Globus pallidus (tissue), 1 donor: ENCODE data around the gene CHN1.

Experiments
- DNase-seq: peaks from one replicate; pipeline ENCODE4 v3.0.0-alpha.2; 2015; ENCODE audit warnings: low spot score

CHN1 gene

DNA sequence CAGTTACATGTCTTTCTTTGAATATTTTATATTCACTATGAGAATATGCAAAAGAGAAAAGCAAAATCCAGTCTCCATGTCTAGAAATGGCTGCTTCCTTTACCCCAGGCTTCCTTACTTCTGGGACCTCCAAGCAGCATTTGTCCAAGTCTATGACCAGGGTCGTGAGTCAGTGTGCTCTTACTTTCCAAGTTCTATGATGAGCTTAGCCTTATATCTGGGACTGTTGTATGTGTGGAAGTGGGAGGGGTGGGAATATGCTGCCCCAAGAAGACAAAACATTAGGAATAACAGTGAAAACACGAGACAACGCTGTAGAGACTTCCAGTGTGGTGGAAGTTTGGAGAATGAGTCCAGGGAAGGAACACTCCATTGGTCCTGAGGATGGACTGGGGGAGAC is 219.7 kb downstream of the CHN1 start:
- DNase-seq: no peak

DNA sequence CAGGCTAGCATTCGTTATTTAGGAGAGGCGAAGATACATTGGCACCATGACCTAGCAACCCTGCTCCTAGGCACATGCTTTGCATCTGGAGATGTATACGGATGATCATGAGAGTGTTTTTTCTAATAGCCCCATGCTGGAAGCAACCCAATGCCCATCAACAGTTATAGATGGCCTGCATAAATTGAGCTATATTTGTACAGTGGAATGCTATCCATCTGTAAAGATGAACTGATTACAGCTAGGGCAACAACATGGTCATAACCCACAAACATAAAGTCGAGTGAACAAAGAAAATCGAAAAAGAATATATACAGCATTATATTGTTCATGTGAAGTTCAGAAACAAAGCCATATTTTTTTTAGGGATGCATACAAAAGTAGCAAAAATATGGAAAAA is 220.3 kb downstream of the CHN1 start:
- DNase-seq: no peak

- DNase-seq: no peak
Measured at GRCh38 chr2:174784316-174784715, 220.9 kb downstream of the CHN1 start.

GRCh38 chr2:174781996-174782395 is 223.2 kb downstream of the CHN1 start:
- no peak for DNase-seq

- DNase-seq: no peak
Measured at GRCh38 chr2:174781298-174781697, 223.9 kb downstream of the CHN1 start.

GRCh38 chr2:174780856-174781255 is 224.3 kb downstream of the CHN1 start:
- no peak for DNase-seq

DNA sequence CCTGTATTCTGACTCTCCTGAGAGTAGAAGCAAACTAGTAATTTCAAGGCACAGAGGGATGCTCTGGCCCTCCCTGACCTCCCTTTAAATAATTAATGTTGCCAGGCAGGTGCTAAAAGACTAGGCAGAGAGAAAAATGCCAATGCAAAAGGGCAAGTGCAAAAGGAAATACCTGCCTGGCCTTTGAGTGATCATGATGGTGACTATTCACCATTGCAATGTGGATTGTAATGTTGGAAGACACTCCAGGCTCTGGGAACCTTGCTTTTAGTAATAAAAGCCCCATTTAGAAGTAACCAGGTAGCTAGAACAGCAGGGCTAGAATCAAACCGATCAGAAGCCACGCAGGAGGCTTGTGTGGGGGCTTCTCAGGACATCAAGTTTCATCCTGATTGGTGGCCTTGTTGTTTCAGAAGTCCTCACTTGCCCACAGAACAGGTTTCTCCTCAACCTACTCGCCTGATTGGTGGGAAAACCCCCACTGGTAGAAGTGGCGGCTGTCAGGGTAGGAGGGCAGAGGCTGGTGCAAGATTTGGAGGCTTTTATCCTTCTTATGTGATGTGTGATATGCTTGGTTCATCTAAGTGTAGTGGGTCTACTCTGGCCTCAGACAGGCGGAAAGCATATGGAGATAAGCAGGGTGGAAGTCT is 224.9 kb downstream of the CHN1 start:
- DNase-seq: no peak

DNA sequence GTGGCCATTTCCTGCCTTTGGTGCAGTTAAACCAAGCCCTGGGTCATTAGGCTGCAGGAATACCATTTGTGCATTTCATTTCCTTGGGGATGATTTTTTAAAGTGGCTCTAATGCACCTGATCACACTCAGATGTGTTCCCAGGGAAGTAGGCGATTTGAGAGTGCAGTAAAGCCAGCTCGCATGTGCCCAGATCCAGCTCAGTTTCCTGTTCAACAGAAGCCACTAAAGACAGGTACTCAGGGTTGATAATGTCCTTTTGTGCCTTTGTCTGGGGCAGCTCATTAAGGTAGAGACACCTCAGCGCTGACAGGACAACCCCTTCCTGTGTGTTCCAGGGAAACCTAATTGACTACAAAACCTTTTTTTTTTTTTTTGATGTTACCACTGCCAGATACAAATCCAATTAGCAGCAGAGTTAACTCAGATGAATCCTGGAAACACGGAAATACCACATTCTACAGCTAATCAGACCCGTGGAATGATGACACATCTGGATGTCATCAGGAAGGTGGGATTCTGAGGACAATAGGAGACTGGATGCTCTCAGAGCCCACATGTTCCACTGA is 225.7 kb downstream of the CHN1 start:
- no peak for DNase-seq

DNA sequence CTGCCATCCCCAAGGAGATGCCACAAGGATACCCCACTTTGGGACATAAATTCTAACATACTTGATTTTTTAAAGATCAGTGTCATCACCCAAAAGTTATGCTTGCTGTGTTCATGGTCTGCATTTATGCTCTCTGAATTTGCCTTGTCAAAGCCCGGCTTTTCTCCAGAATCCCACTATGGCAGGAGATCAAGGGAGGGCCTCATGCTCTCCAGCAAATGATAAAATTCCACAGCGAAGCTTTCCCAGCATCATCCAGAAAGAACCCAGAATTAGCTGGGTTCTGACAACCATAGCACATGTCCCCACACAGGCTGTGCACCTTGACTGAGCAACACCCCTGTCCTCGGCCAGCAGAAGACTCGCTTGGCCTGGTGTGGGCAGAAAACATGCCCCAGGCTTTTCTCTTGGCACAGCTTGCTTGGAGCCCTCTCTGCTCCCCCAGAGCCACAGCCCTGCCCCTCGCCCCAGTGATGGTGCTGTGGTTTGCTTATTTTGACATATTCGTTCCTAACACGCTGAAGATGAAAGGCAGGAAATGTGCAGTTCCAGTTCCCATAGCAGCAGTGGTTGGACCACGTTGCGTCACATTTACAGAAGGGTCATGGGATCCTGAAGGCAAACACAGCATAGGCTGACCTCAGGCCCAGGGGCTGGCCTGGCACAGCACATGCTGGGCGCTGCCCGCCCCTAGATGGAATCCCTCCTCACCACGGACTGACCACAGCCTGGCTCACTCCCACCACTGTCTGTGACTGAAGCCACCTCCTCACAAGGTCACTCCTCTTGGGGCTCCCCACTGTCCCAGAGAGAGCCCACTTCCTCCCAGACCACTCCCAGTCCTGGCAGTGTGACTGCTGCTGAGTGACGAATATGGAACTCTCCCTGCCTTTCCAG is 226.8 kb downstream of the CHN1 start:
- no peak for DNase-seq

DNA sequence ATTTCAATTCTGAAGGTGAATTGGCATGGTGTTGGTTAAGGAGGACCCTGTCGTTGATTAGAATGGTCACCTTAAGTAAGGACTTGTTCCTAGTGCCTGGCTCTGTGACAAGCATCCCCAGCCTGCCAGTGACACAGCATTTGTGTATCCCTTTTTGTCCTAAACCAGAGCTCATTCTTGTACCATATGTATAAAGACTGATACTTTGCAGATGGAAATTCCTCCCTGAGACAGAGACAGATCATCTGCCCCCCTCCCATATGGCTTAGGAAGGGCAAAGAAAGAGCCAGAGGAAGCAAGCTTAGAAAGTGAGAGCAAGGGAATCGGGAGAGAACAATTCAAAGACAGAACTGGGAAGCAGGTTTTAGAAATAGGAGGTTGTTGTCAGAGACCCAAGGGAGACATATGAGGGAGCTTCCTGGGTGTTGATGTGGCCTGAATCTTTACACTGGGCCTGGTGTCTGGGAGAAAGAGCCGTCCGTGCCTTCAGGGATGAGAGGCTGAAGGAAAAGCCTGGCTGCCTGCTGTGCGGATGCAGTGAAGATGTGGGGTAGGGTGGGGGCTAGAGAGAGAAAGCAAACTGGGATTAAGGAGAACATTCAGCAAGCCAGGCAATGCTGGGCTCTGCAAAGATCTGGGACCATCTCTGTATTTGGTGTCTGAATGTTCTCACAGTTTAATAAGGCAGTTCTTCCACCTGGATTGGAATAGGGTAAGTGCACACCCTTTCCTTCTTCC is 227.7 kb downstream of the CHN1 start:
- no peak for DNase-seq

DNA sequence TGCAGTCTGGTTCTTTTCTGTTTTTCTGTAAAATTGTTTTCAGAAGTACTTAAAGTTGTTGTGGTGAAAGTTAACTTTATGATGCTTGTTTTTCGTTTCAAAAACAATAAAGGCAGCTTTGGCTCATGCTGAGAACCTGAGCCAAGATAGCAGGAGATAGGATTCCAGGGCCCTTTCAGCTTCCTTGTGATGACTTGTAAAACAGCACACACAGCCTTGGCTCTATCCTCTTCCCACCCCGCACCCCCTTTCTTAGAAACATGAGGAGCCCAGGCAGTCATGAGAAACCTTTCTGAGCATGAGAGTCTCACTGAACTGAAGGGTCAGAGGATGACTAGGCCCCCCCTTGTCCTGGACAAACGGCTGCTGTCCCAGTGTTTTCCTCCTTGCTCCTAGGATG is 228.5 kb downstream of the CHN1 start:
- no peak for DNase-seq

DNA sequence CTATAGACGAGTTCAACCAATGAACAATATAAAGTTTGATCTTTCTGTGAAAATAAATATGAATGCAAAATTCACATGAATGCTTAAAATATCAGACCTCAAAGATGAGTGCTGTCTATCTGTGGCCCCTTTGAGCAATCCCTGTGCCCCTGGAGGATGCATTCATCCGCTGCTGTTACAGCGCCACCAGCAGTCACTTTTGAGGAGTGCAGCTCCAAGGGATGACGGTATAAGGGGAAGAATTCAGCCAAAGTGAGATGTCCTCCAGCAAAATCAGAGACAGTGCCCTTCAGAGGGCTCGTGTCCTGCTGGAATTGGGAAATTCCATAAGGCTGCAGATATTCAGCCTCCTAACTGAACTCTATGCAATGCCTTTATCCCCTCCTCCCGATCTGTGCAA is 229.0 kb downstream of the CHN1 start:
- DNase-seq: no peak

DNA sequence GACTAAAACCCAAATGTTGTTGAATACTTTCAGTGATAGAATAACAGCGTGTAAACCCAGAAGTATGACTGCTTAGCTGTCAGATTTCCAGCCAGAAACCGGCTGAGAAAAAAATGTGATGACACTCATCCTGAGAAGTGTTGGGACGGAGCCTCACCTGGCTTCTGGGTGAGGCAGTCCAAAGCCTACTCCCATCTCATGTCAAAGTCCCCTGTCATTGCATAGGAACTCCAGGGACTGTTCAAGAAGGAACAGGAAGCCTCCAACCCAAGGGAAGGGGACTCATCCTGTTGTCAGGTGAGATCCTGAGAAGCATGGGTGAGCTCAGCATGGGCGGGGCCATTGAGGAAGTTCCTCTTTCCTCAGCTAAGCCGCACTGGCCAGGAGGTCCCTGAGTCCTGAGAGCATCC is 229.6 kb downstream of the CHN1 start:
- no peak for DNase-seq

DNA sequence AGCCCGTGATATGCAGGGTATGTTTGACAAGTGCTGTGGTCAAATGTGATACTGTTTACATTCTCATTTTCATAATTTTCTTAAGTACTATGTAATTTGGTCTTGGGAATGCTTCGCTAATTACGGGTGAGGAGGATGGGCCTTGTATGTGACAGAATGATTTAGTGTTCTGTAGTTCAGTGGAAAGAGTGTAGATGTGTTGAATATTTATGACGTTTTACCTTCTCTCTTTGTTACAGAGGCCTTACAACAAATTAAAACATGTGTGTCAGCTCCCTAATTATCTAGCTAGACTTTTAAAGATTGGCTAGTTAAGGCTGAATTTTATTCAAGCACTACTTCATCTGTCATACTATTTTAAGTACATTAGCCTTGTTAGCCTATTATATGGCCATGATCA is 230.3 kb downstream of the CHN1 start:
- no peak for DNase-seq

GRCh38 chr2:174773215-174773614 is 232.0 kb downstream of the CHN1 start:
- no peak for DNase-seq

- DNase-seq: no peak
Measured at GRCh38 chr2:174772472-174772801, 232.7 kb downstream of the CHN1 start.

DNA sequence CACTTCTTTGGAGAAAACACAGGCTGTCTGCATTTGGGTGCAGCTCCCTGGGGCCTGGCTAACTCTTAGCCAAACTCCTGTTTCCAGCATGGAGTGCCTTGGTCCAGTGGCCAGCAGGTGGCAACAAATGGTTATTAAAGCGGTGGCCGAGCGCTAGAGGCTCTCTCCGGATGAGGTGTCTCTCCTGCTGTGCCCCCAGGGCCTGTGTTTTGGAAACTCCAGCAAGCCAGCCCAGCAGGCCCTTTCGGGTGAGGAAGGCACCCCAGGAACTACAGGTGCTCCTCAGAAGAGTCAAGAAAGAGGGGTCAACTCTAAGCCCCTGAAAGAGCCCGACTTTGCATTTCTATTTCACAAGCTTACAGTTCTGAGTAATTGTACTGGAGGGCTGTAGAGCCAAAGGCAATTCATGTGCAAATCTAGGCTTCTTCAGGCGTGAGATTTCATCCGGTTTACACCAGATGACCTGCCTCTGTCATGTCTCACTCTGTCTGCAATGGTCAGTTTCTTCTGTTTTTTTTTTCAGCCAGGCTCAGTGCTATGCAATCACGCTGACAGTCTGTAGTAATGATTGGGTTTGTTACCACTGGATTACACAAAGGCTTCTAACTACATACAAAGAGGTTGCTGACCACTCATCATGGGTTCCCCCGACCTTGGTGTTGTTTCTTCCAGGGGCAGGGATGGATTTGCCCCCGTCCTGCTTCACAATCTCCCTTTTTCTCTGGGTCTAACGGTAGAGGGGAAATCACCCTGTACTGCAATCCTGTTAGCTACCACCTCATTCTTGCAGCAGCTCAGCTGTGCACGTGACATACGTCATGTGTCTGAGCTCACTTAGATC is 233.3 kb downstream of the CHN1 start:
- peak; percentile 69 for DNase-seq

DNA sequence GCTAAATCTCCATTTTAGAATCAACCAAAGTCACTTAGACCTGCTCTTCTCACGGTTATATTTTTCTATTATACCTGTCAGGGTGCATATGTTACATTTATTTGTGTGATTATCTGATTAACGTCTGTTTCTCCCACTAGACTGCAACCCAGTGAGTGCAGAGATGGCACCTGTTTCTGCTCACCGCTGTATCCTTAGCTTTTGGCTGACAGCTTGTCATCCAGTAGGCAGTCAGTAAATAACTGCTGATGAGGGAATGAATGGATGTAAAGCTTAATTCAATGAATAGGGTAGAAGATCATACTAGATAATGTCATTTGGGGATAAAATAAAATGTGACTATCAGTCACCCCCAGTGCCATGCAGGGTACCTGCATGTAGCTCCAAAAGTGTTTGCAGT is 234.0 kb downstream of the CHN1 start:
- DNase-seq: no peak

- DNase-seq: no peak
Measured at GRCh38 chr2:174768557-174768956, 236.6 kb downstream of the CHN1 start.

DNA sequence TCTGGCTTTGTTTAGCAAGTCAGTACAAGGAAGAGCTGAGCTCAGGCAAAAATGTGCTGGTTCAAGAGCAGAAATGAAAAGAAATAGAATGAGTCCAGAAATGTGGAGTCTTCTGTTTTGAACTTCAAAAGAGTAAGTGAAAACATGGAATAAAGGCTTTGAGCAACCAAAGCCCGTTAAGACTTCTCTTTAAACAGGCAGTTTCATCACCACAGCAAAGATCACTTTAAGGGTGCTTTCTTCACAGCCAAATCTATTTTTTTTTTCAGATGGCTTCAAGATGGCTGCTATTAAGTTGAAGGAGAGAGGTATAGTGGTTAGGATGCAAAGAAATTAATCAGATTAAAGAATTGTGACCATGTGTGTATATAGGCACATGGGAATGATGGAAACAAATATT is 238.9 kb downstream of the CHN1 start:
- DNase-seq: no peak

- no peak for DNase-seq
Measured at GRCh38 chr2:174765576-174765975, 239.6 kb downstream of the CHN1 start.
